NT2/D1 (cell line): ENCODE data around the gene POU3F3.

Source experiments
- SUZ12 ChIP-seq: IDR thresholded peaks from 2 replicates; pipeline ENCODE4 v1.6.1; 2011; ENCODE audit not compliant: insufficient read length, insufficient read depth; ENCODE audit errors: extremely low read depth
- YY1 ChIP-seq: IDR thresholded peaks from 2 replicates; pipeline ENCODE4 v1.6.1; 2011; ENCODE audit not compliant: insufficient read length, insufficient read depth

DNA sequence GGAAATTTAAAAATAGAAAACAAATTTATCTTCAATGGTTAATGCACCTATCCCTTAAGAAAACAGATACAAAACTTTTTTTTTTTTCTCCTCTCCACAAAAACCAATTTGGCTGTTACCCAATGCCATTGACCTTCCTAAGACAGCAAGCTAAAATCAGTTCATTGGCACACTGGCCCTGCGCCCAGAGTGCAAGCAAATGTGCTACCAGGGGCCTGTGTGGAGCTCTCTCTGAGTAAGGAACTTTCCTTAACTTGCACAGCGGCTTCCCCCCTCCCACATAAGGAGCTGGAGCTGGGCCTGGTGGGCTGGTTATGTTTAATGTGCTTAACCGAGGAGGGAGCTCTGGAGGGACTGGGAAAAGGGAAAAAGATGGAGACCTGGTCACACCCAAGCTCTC is 17.6 kb upstream of the POU3F3 start:
- TF ChIP-seq YY1 (no peak), SUZ12 (no peak)
